Peyer's patch (tissue), 4 donors: Measurements from ENCODE around the gene SLC35E2B.

Experiments used
- CTCF ChIP-seq, 6 experiments: fragments of 450-650 bp in 4 of 6; fragments of 200-600 bp in 2 of 6; sonication (generic) in 1 of 6; IDR thresholded peaks; one replicate each; pipeline ENCODE4 v1.5.1; 2017 to 2019; ENCODE audit warnings: antibody characterized with exemption in 6 of 6, mild to moderate bottlenecking in 3 of 6, moderate library complexity in 1 of 6
- POLR2A ChIP-seq, 2 donors: fragments of 450-650 bp; IDR thresholded peaks; one replicate each; pipeline ENCODE4 v1.5.1; 2017; ENCODE audit warnings: antibody characterized with exemption in 2 of 2, mild to moderate bottlenecking in 2 of 2, moderate library complexity in 2 of 2

GRCh38 chr1:1678581-1679380 is 13.8 kb downstream of the SLC35E2B start:
- TF ChIP-seq CTCF (IDR thresholded peaks at IDR 0.05): peak; percentile 47 to 87 (median 64)
- TF ChIP-seq POLR2A (IDR thresholded peaks at IDR 0.05): peak in 1 of 2 donors; percentile 60
